Amniotic stem cell (primary cell): Measurements from ENCODE around the gene ZNF782.
"Not testable (repeated sequence)": the region's sequence is repeated elsewhere in the genome, so short reads cannot be mapped to it uniquely, and the experiment has no call there.

ENCODE experiments used
- DNase-seq: peaks from one replicate; lab custom pipeline; 2025; lab: John Stamatoyannopoulos, UW

The ZNF782 gene

DNA sequence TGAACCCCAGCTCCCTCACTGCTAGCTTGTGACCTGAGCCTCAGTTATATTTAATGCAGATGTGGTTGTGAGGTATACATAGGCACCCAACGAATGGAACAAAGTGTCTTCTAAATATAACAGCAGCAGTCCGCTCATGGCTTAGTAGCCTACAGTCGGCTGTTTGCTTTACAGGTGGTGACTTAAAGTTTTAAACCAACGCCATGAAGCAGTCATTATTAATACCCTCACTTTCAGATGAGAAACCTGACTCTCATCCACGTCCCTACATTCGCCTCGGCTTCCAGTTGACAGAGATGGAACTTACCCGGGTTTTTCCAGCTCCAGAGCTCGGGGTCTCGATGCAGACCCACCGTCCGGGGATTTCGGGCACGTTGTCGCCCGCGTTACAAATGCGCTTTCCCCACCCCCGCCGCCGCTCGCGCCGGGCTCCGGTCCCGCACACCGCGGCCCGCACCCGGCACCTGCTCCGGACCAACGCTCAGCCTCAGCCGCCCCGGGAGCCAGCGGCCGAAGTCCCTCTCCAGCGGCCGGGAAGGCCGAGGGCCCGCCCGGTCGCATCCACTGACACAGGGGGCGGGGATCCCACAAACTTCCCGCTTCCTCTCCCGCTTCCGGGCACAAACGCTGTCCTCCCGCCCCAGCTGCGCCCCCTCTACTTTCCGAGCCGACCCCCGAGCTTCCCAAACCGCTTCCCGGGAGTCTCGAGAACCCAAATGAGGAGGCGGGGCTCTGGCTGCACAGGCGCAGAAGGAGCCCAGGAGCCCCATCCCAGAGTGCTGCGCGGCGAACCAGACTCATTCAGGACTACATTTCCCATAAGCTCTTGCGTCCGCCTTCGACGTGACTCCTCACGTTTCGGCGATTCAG is at the start of gene ZNF782:
ZNF782 (minus strand) TSS at position 734 of the 870 bp plus-strand sequence. CDS start 2,553 bp downstream, outside the sequence.
- DNase-seq: peak; percentile 89

DNA sequence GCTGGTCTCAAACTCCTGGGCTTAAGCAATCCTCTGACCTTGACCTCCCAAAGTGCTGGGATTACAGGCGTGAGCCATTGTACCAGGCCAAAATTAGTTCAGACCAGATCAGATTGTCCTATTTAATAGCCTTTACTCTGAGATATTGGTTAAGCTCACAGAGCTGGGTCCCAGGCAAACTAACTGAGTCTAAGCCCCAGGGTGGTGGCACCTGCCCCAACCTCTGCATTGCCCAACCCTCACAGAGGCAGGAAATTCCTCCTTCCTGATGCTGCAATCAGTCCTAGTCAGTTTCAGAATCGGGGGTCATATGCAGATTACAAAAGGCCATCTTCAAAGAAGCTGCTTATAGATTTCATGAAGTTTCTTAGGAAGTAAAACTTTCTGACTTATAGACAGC is 45.7 kb upstream of the ZNF782 start:
- not testable (repeated sequence) for DNase-seq

DNA sequence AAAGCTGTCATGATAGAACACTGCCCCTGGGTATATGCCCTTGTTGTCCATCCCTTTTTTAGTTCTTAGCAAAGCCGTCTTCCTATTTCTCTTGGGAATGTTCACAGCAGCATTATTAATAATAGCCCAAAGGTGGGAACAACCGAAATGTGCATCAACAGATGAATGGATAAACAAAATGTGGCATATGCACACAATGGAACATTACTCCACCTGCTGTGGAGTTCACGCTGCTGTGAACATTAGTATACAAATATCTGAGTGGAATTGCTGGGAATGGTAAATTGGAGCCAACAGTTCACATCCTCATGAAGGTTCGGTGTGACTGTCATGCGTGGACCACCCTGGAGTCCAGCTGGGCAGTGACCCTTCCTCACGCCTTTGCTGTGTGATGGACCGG is 37.8 kb upstream of the ZNF782 start:
- DNase-seq: no peak

DNA sequence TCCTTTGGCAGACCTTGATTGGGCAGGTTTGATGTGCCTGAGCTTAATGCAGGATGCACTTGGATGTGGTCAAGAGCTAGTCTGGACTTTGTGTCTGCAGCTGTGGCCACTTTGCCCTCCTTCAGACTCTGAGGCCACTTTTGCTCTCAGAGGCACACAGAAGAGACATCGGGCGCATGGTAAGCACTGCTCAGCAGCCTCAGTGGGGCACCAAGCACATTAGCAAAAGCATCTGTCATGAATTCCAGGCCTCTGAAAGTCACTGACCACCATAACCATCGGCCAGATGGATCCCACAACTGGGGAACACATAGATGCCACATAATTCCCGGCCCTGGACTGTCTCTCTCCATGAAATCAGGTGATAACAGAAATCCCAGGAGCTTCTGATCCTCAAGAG is 34.3 kb upstream of the ZNF782 start:
- no peak for DNase-seq

DNA sequence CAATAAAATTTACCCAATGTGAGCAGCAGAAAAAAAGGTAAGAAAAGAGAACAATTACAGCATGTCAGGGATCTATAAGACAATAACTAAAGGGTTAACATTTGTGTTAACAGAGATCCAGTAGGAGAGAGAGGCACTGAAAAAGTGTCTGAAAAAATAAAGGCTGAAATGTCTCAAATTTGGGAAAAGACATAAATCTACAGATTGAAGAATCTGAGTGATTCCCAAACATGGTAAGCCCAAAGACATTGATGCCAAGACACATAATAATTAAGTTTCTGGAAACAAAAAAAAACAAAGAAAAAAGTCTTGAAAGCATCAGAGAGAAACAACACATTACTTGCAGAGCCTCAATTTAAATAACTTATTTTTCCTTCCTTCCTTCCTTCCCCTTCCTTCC is 31.1 kb upstream of the ZNF782 start:
- DNase-seq: no peak

DNA sequence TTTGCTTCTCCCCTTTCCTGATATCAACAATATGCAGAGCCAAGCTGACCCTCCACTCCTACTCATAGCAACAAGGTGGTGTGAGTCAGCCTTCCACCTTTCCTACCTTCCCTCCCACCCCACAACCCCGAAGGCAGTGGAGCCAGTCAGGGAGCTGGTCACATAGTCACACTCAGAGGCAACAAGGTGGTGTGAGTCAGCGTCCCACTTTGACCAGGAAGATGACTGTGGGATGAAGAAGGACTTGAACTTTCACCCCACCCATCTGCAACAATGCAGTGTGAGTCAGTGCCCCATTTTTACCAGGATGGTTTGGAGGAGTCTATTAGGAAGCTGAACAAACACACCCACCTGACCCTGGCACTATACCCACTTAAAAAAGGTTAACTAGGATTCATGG is 30.1 kb upstream of the ZNF782 start:
- no peak for DNase-seq

DNA sequence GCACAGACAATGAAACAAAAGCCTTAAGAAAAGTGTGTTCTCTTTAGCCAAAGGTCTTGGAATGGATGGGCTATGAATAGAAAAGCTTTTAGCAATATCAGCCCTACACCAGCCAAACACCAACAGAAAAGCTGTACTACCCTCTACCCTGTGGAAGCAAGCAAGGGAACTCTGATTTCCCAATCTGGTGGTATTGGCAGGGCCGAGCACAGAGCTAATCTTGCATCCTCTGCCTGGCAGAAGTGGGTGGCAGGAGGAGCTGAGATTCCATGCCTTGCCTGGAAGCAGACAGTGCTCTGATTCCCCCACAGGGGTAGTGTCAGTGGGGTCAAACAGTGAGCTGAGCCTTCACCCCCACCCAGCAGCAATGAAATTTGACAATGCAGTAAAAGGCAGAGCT is 29.6 kb upstream of the ZNF782 start:
- no peak for DNase-seq

DNA sequence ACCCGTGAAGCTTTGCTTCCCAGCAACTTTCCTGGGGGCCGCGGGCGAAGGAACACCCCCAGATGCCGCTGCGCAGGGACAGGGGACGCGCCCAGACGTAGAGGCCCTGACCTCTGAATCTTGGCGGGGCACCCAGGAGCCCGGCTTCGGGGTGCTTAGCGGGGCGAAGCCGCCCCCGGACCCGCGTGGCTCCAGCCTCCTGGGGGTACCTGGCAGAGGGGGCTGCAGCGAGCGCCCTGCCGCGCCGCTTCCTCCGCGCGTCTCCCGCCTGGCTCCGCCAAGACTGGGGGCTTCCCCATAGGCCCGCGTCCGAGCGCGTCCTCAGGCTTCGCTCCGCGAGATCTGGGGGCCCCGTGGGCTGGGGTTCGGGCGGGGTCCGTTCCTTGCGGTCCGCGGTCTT is 23.0 kb upstream of the ZNF782 start:
- no peak for DNase-seq

DNA sequence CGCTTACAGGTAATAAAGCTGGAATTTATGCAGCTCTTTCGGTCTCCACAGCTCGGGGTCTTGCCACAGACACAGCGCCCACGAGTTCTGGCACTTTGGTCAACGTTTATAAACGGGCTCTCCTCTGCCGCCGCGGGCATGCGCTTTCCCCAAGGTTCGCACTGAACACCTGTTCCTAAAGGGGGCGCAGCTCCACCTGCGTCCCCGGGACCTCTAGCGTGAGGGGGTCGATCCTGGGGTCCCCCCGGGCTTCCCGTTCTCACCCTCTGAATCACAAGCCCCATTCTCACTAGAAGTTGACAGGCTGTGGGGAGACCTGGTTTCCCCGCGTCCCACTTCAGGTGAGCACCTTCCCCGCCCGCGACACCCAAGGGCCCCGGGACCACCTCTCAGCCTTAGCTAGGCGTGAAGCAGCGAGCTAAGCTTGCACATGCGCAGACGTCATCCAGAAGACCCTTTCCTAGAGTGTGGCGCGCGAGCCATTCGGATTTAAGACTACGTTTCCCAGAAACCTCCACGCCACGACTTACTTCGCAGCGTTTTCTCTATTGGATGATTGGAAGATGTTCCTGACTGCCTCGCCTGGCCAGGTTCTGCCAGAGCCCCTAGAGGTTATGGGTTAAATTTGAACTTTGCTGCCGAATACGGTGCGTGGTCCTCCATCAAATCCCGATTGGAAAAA is 21.3 kb upstream of the ZNF782 start:
- DNase-seq: no peak

DNA sequence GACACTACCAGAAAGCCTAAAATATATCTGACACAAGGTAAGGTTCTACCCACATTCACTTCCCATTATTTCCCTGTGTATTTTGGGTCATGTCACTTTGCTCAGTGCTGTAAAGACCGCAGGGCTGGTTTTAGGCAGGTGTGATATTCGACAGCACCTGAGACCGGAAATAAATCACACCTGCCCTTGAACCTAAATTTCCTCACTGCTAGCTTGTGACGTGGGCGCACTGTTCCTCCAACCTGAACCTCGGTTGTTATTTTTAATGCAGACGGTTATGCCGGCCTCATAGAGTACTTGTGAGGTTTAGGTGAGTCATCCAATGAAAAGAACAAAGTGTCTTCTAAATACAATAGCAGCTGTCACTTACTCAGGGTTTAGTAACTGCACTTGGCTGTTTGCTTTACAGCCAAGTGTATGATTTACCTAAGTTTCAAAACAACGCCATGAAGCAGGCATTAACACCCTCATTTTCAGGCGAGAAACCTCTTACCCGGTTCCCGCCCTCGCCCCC is 20.7 kb upstream of the ZNF782 start:
- DNase-seq: no peak

DNA sequence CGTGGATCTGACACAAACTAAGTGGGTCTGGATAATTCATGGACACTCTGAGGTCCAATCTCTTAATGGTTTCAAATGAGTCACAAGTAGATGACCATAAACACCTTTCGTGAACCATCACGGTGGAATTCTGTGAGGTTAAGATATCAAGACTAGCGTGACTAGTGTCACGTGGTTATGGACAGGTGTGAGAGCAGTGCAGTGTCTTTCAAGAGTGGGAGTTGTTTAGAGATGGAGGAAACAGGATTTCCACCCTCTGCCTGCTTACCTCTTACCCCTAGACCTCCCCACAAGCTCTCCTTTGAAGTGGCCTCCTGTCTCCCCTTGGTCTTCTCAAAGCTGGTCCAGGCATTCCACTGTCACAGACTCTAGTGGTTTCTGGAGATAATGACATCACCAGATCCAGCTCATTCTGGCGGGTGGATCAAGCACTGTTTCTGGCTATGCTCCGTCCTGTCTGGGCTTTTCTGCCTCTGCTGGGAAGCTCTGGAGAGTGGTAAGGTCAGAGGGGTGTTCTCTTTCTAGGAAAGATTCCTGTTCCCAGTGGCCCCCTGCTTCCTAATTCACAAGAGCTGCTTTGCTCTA is 20.0 kb upstream of the ZNF782 start:
- no peak for DNase-seq

DNA sequence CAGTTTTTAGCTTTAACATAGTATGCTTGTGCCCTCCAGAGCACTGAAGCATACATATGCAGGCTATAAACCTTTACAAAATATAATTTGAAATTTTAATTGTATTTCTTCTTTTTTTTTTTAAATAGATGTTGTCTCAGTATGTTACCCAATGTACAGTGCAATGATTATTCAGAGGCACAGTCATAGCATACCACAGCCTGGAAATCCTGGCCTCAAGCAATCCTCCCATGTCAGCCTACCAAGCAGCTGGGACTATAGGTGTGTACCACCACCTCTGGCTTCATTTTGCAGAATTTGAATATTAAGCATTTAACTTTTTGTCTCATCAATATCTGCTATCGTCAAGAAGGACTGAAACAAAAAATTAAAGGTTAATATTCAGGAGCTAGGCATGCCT is 16.9 kb upstream of the ZNF782 start:
- DNase-seq: no peak

DNA sequence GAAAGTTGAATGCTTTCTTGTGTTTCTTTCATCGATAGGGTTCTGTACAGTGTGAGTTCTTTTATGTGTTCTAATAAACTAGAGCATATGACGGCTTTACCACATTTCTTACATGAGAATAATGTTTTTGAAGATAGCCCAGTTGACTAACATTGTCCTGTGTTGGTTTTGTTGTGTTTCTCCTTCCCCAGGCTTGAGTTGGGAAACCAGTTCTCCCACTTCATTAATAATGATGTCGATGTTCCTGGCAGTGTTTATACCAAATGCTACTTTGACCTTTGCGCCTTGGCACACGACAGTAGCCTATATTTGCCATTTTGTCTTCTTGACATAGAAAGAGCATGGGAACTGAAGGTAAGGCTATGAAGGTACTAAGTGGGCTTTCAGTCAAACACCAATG is 14.4 kb upstream of the ZNF782 start:
- DNase-seq: no peak

DNA sequence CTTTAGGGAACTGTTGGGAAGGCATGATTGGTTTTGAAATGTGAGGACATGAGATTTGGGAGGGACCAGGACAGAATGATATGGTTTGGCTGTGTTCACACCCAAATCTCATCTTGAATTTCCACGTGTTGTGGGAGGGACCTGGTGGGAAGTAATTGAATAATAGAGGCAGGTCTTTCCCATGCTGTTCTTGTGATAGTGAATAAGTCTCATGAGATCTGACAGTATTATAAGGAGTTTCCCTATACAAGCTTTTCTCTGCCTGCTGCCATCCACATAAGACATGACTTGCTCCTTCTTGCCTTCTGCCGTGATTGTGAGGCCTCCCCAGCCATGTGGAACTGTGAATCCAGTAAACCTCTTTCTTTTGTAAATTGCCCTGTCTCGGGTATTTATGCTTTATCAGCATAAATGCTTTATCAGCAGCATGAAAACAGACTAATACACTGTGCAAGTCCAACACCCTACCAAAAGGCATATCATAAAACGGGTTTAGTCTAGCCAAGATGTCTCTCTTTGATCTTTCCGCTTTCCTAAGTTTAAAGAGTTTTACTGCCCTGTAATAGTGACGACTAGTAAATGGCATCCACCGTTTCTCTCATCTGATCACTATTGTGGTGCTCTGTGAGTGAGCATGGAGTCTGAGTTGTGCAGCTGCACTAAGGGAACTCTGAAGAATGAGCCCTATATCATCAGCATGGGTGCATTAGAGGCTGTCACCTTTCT is 12.9 kb upstream of the ZNF782 start:
- DNase-seq: no peak

DNA sequence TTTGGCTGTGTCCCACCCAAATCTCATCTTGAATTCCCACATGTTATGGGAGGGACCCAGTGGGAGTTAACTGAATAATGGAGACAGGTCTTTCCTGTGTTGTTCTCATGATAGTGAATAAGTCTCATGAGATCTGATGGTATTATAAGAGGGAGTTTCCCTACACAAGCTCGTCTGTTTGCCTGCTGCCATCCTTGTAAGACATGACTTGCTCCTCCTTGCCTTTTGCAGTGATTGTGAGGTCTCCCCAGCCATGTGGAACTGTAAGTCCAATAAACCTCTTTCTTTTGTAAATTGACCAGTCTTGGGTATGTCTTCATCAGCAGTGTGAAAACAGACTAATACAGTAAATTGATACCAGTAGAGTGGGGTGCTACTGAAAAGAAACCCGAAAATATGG is 10.9 kb upstream of the ZNF782 start:
- DNase-seq: not testable (repeated sequence)

DNA sequence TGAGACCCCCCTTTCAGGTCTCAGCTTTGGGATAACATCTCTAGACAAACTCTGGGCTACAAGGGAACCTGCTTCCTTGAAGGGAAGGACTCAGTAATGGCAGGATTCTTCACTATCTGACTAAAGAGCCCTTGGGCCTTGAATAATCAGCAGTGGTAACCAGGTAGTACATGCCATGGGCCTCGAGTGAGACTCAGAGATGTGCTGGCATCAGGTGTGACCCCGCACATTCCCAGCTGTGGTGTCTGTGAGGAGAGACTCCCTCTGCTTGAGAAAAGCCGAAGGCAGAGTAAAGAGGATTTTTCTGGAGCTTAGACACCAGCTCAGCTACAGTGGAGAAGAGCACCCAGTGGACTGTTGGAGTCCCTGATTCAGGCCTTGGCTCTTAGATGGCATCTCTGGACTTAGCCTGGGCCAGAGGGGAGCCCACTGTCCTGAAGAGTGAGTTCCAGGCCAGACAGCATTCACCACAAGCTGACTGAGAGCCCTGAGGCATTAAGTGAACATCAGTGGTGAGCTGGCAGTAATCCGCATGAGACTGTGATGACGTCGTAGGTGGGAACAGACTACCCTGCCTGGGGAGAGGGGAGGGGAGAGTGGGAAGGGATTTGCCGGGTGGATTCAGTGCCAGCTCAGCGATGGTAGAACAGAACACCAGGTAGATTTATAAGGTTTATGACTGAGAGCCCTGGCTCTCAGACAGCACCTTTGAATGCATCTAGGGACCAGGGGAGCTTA is 5.3 kb upstream of the ZNF782 start:
- peak; percentile 69 for DNase-seq

DNA sequence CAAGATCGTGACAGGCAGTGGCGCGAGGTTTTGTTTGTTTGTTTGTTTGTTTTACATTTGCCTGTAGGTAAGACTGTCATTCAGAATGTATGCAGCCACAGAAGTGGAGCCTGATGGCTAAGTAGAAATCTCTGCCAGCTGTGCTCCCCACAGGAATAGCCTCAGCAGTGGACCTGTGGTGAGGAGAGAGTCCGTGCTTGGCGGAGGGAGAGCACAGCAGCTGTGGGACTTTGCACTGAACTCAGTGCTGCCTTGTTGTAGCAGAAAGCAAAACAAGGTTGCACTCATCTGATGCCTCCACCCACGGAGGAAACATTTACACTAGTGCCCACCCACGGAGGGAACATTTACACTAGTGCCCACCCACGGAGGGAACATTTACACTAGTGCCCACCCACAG is 4.4 kb upstream of the ZNF782 start:
- no peak for DNase-seq

DNA sequence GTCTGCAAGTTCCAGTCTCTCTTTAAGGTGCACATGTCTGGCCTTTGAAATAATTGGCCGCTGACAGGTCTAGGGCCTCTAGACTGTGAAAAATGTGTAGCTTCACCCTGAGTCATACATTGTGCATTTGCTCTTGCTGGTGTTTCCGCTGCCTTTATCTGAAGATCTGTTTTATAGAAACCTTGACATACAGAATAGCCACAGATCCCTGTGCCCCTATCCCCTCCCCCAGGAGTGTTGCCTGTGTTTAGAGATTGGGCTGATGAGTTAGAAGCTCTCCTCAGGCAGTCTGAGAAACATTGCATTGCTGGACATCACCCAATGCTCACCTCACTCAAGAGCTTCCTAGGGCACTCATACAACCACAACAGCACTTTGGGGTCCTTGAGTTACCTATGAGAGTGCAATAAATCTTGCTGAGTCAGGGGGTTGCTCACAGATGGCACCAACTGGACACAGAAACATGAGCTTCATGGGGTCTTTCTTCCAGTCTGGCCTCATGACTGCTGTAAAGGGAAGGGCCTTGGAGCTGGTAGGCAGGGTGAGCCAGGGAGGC is 3.8 kb upstream of the ZNF782 start:
- no peak for DNase-seq

DNA sequence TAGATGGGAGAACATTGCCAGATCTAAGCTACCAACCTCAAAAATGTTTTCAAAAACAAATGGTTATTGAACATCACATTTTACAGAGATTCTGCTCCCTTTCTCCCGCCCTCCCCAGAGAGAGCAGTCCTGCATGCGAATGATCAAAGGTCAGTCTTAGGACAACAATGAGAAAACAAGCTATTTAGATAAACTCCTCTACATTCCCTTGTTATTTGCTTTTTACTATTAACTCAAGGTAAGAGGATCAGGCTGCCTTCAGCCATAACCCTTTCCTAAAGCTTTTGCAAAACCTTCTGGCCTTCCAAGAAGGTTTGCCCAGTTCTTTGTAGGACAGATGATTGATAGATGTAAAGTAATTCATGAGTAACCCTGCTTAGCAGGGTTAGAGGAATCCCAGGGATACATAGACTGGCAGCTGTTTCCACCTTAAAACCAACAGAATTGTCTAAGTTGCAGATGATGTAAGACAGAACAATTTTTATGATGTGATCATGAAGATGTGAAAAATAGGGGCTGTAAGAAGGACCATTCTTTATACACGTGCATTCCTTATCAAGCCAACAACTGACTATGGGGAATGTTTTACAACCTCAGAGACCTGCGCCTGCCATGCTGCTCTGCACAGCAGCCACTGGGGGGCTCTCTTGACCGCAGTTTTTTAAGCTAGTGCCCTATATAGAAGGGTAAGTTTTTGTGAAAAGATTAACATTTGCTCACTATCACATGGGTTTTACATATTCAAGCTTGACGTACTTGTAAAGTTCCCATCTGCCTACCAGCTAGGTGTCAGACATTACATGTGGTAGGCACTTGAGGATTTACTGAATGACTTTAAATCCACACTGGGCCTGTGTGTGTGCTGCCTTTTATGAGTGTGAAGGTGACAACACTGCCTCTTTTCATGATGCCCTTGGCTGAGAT is 2.3 kb upstream of the ZNF782 start:
- DNase-seq: peak; percentile 37

DNA sequence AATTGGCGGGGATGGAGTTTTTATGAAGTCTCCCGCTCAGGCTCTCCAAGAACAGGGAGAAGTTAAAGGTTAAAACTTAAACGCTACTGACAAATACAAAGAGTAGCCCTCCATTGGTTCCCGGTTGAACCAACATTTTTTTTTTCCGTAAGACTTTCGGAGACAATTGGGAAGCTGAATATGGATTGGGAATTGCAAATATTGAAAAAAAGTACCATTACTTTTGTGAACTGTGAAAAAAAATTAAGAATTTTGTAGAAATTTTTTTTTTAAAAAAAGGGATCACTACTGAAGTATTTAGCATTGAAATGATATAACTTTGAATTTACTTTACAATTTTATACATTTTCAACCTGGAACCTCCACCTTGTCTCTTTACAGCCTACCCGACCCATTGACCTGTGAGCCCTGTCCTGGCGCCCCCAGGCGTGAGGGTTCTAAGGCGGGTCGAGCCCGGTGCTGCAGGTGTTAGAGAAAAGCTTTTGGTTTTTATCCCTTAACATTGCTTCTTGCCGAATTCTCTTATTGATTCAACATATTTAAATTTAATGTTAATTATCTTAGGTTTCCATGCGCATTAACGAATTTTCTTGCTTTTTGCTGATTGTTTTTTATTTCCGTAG is 448 bp upstream of the ZNF782 start:
- no peak for DNase-seq
